D341Med (cell line): ENCODE measurements around the gene MARK2.

ENCODE experiments used
- DNase-seq: peaks from one replicate; pipeline ENCODE4 v3.0.0; 2012; ENCODE audit warnings: low spot score

The MARK2 gene

GRCh38 chr11:63829823-63830489, 9.0 kb upstream of the MARK2 start:
- peak; percentile 72 for DNase-seq

GRCh38 chr11:63831326-63831725, 7.6 kb upstream of the MARK2 start:
- DNase-seq = no peak

GRCh38 chr11:63832336-63832735, 6.6 kb upstream of the MARK2 start:
- no peak for DNase-seq

GRCh38 chr11:63833048-63833447, 5.9 kb upstream of the MARK2 start:
- DNase-seq = no peak

GRCh38 chr11:63834535-63835157, 4.3 kb upstream of the MARK2 start:
- no peak for DNase-seq

GRCh38 chr11:63835158-63835545, 3.8 kb upstream of the MARK2 start:
- no peak for DNase-seq

DNA sequence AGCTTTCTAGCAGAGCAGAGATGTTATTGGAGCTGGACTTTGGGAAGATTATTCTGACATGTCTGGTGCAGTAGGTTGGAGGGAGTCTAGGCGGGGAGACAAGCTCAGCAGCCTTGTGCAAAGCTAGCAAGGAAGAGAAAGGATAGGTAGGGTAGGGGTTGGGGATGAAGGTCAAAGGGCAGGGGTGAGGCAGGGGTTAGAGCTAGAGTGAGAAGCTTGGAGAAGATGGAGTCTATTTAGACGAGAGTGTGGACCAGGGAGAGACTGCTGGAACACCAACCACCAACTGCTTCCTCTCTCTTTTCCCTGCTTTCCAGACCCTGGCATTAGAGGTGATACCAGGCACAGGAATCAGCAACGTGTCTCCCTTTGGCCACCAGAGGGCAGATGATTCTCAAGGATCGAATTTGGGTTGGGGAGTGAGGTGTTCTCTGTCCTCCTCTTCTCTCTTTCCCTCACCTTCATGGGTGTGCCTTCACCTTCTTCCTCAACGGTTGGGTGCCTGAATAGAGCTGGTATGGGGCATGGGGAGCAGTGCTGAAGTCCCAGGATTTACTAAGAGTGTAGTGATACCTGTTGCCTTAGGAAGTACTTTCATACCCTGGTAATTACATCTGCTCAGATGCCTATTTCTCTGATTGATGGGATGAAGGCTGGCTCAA, 1.8 kb upstream of the MARK2 start:
- DNase-seq = peak; percentile 77

GRCh38 chr11:63837739-63838138, 1.2 kb upstream of the MARK2 start:
- DNase-seq = no peak

DNA sequence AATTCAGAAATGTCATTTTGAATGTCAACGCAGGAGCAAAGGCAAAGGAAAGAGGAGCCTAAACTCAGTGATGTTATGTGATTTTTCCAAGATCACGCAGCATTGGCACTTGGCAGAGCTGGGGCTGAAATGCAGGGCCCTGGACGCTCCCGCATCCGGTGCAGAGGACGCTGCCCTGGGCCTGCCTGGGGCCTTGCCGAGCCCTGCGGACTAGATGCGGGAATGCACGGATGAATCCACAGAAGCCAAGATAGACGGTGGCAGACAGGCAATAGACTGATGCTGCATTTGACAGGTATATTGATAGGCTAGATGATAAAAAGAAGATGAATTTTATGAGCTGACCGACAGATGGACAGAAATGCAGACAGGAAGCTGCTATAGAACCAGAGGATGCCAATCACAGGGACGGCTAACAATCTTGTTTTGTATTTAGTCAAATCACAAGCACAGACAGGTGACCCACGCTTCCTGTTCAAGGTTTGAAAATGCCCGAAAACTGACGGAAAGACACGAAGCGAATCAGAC, 696 bp upstream of the MARK2 start:
- DNase-seq = no peak

GRCh38 chr11:63839508-63840355, 822 bp downstream of the MARK2 start:
- no peak for DNase-seq

GRCh38 chr11:63840356-63841060, 1.6 kb downstream of the MARK2 start:
- DNase-seq = no peak

DNA sequence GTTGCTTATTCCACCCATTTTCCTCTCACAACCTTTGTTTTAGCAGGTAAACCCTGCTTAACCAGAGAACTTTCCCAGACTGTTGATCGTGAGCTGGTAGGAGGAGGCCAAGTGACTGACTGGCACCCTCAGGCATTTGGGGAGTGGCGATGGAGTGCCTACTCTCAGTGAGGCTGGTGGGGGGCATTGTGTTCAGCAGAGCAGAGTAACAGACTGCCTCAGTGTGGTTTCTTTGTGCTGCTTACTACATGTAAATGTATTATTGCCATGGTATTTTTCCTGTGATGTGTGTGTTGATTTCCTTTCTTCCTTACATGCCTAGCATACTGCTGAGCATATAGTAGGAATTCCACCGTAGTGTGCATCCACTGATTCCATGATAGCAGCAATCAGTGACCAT, 2.6 kb downstream of the MARK2 start:
- no peak for DNase-seq

DNA sequence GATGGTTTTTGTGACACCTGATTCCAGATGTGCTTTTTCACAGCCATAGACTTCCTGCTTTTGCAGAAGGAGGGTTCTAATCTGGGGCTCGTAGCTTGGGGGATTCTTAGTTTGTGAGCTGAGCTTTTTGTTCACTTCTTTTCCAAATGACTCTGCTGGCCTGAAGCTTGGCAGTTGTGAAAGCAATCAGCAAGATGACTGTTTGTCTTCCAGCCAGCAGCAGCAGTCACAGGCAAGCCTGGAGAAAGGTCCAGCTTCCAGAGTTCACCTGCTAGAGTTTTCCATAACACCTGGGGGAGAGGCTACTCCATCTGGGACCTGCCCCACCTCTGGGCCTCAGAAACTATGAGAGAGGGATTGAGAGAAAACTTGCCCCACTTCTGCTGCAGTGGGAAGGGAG, 4.1 kb downstream of the MARK2 start:
- DNase-seq = no peak

GRCh38 chr11:63844836-63845235, 5.9 kb downstream of the MARK2 start:
- DNase-seq = no peak

DNA sequence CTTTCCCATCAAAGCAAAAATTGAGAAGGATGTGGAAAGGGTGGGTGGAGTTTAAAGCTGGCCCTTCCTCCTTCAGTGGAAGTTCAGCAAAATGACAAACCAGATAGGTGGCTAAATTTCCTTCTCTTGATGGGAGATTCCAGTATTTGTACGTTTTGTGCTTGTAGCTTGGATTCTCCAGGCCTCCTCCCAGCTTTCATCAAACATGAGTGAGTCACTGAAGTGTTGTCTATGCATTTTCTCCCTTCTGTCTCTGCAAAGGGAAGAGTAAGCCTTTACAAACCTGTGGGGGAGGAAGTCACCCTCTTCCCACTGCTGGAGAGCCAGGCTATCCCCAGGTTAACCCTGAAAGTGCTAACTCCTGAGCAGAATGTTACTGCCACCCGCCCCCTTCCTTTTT, 6.4 kb downstream of the MARK2 start:
- DNase-seq = no peak

- no peak for DNase-seq
Observed at GRCh38 chr11:63845911-63846310, 7.0 kb downstream of the MARK2 start.

GRCh38 chr11:63846897-63847296, 8.0 kb downstream of the MARK2 start:
- DNase-seq = no peak

- no peak for DNase-seq
Observed at GRCh38 chr11:63847363-63847762, 8.5 kb downstream of the MARK2 start.

- no peak for DNase-seq
Observed at GRCh38 chr11:63849691-63850090, 10.8 kb downstream of the MARK2 start.

GRCh38 chr11:63850920-63851319, 12.0 kb downstream of the MARK2 start:
- no peak for DNase-seq

GRCh38 chr11:63851364-63851763, 12.5 kb downstream of the MARK2 start:
- DNase-seq = no peak

- no peak for DNase-seq
Observed at GRCh38 chr11:63853476-63853875, 14.6 kb downstream of the MARK2 start.
